IMR-90 (cell line): ENCODE measurements around the gene SHB. TPM values are rescaled to one million over a fixed set of nuclear protein-coding genes. Genes with fewer than 3 reads are reported as not detected.

ENCODE experiments used
- ATAC-seq: fragments of 200-7000 bp; cut with Tn5 transposase; 2 replicates; pipeline ENCODE4 v1.9.1; 2020; ENCODE audit warnings: low read depth, mild to moderate bottlenecking, moderate library complexity
- BruUV-seq: library from RNA; stranded (reverse); fragments of 400-500 nt; replicated peaks from 2 replicates; lab custom pipeline; 2021; lab: Mats Ljungman, UMichigan
- CTCF ChIA-PET: fragments of 300-600 bp; formaldehyde crosslinking; extraction: SDS; loops from one replicate; lab custom pipeline; 2021; ENCODE audit warnings: antibody characterized with exemption; lab: Yijun Ruan, JAX
- POLR2A ChIA-PET: fragments of 300-600 bp; sonication (Branson Sonifier 250); formaldehyde crosslinking; loops from one replicate; lab custom pipeline; 2022; ENCODE audit warnings: antibody characterized with exemption; ENCODE audit not compliant: unreplicated experiment; lab: Charles Lee
- DNase-seq: peaks from one replicate; pipeline ENCODE4 v3.0.0; 2013
- H2AFZ ChIP-seq: replicated peaks from 2 replicates; pipeline ENCODE3; 2013; ENCODE audit warnings: low read length, mild to moderate bottlenecking; ENCODE audit not compliant: poor library complexity
- H2AK5ac ChIP-seq: 2 replicates; pipeline ENCODE4 v1.6.1; 2013; ENCODE audit warnings: low read depth, low read length, inconsistent platforms
- H2AK9ac ChIP-seq: replicated peaks from 2 replicates; pipeline ENCODE3; 2013; ENCODE audit warnings: mild to moderate bottlenecking, low read depth, low read length, moderate library complexity; ENCODE audit not compliant: poor library complexity
- H2BK120ac ChIP-seq: 2 replicates; pipeline ENCODE4 v1.6.1; 2013; ENCODE audit warnings: low read depth, low read length, inconsistent platforms
- H2BK15ac ChIP-seq: 3 replicates; pipeline ENCODE4 v1.6.1; 2013; ENCODE audit warnings: low read depth, low read length, inconsistent platforms
- H2BK20ac ChIP-seq: 2 replicates; pipeline ENCODE4 v1.6.1; 2013; ENCODE audit warnings: low read depth, mild to moderate bottlenecking, inconsistent platforms, low read length, moderate library complexity
- H2BK5ac ChIP-seq: 2 replicates; pipeline ENCODE4 v1.6.1; 2013; ENCODE audit warnings: mild to moderate bottlenecking, low read depth, low read length, inconsistent platforms; ENCODE audit not compliant: poor library complexity, severe bottlenecking
- H3K14ac ChIP-seq: replicated peaks from 2 replicates; pipeline ENCODE4 v1.6.1; 2013; ENCODE audit warnings: low read depth, low read length, inconsistent platforms
- H3K18ac ChIP-seq: 2 replicates; pipeline ENCODE4 v1.6.1; 2013; ENCODE audit warnings: low read depth, low read length, control low read depth
- H3K23ac ChIP-seq: 2 replicates; pipeline ENCODE4 v1.6.1; 2013; ENCODE audit warnings: low read depth, low read length, inconsistent platforms
- H3K27ac ChIP-seq: 2 replicates; pipeline ENCODE4 v1.5.1; 2013; ENCODE audit warnings: mild to moderate bottlenecking, control low read depth, low read length; ENCODE audit not compliant: insufficient read depth
- H3K27me3 ChIP-seq: 2 replicates; pipeline ENCODE4 v1.6.1; 2013; ENCODE audit warnings: low read length; ENCODE audit not compliant: control insufficient read depth, insufficient read depth
- H3K36me3 ChIP-seq: 2 replicates; pipeline ENCODE4 v1.6.1; 2013; ENCODE audit warnings: low read length, mixed read lengths; ENCODE audit not compliant: control insufficient read depth, insufficient read depth
- H3K4ac ChIP-seq: 2 replicates; pipeline ENCODE4 v1.6.1; 2013; ENCODE audit warnings: low read depth, low read length, inconsistent platforms
- H3K4me1 ChIP-seq: 2 replicates; pipeline ENCODE4 v1.6.1; 2013; ENCODE audit warnings: low read length, mixed read lengths; ENCODE audit not compliant: control insufficient read depth, insufficient read depth
- H3K4me2 ChIP-seq: 2 replicates; pipeline ENCODE4 v1.6.1; 2013; ENCODE audit warnings: low read depth, mild to moderate bottlenecking, control low read depth, low read length, moderate library complexity
- H3K4me3 ChIP-seq: 2 replicates; pipeline ENCODE4 v1.5.1; 2013; ENCODE audit warnings: low read depth, mild to moderate bottlenecking, control low read depth, low read length, moderate library complexity; ENCODE audit not compliant: insufficient read depth
- H3K56ac ChIP-seq: 2 replicates; pipeline ENCODE4 v1.6.1; 2013; ENCODE audit warnings: low read length, inconsistent platforms; ENCODE audit not compliant: insufficient read depth; ENCODE audit errors: extremely low read depth
- H3K79me1 ChIP-seq, 2 experiments: 2 replicates each; pipeline ENCODE4 v1.6.1; 2013; ENCODE audit warnings: low read length in 2 of 2, inconsistent platforms in 1 of 2, low read depth in 1 of 2
- H3K9ac ChIP-seq: 2 replicates; pipeline ENCODE4 v1.6.1; 2013; ENCODE audit warnings: low read depth, low read length, control low read depth
- H3K9me1 ChIP-seq: 2 replicates; pipeline ENCODE4 v1.6.1; 2013; ENCODE audit warnings: low read length, inconsistent platforms; ENCODE audit not compliant: insufficient read depth
- H3K9me3 ChIP-seq: 2 replicates; pipeline ENCODE4 v1.6.1; 2013; ENCODE audit warnings: low read length; ENCODE audit not compliant: control insufficient read depth, insufficient read depth
- H4K20me1 ChIP-seq: 2 replicates; pipeline ENCODE4 v1.6.1; 2013; ENCODE audit warnings: low read length, inconsistent platforms; ENCODE audit not compliant: insufficient read depth
- H4K5ac ChIP-seq: 2 replicates; pipeline ENCODE4 v1.6.1; 2013; ENCODE audit warnings: mild to moderate bottlenecking, low read depth, low read length, control low read depth
- H4K8ac ChIP-seq, 2 experiments: 2 replicates each; pipeline ENCODE4 v1.6.1; 2013; ENCODE audit warnings: low read depth in 2 of 2, low read length in 2 of 2, control low read depth in 1 of 2, inconsistent platforms in 1 of 2
- H4K91ac ChIP-seq: 2 replicates; pipeline ENCODE4 v1.6.1; 2013; ENCODE audit warnings: low read depth, low read length, inconsistent platforms; ENCODE audit not compliant: insufficient read depth
- BHLHE40 ChIP-seq: fragments of 150-350 bp; IDR thresholded peaks from 2 replicates; pipeline ENCODE4 v1.6.1; 2016; ENCODE audit warnings: mild to moderate bottlenecking, low read depth, low read length
- CEBPB ChIP-seq: IDR thresholded peaks from 2 replicates; pipeline ENCODE4 v1.6.1; 2012; ENCODE audit warnings: low read depth, low read length, improper control_type of control experiment
- CHD1 ChIP-seq: IDR thresholded peaks from 2 replicates; pipeline ENCODE4 v1.6.1; 2012; ENCODE audit warnings: low read depth, low read length, improper control_type of control experiment
- FOS ChIP-seq: fragments of 150-350 bp; IDR thresholded peaks from 2 replicates; pipeline ENCODE4 v1.6.1; 2016; ENCODE audit warnings: low read depth, low read length
- MAFK ChIP-seq: IDR thresholded peaks from 2 replicates; pipeline ENCODE4 v1.6.1; 2012; ENCODE audit warnings: low read depth, low read length, improper control_type of control experiment
- MAZ ChIP-seq: IDR thresholded peaks from 2 replicates; pipeline ENCODE4 v1.6.1; 2012; ENCODE audit warnings: low read depth, mild to moderate bottlenecking, low read length, improper control_type of control experiment, moderate library complexity, borderline replicate concordance
- MXI1 ChIP-seq: IDR thresholded peaks from 2 replicates; pipeline ENCODE4 v1.6.1; 2012; ENCODE audit warnings: low read depth, mild to moderate bottlenecking, low read length, moderate library complexity, borderline replicate concordance
- NFE2L2 ChIP-seq: fragments of 150-350 bp; IDR thresholded peaks from 2 replicates; pipeline ENCODE4 v1.6.1; 2016; ENCODE audit warnings: low read depth, mild to moderate bottlenecking, low read length
- POLR2A ChIP-seq: IDR thresholded peaks from 2 replicates; pipeline ENCODE4 v1.6.1; 2012; ENCODE audit warnings: mild to moderate bottlenecking, low read depth, low read length
- RAD21 ChIP-seq: IDR thresholded peaks from 2 replicates; pipeline ENCODE4 v1.6.1; 2012; ENCODE audit warnings: low read length, improper control_type of control experiment
- RCOR1 ChIP-seq: IDR thresholded peaks from 2 replicates; pipeline ENCODE4 v1.6.1; 2012; ENCODE audit warnings: mild to moderate bottlenecking, low read length, improper control_type of control experiment; ENCODE audit not compliant: insufficient replicate concordance
- RFX5 ChIP-seq: IDR thresholded peaks from 2 replicates; pipeline ENCODE4 v1.8.0; 2012; ENCODE audit warnings: low read depth, mild to moderate bottlenecking, low read length, moderate library complexity
- SMC3 ChIP-seq: fragments of 150-350 bp; IDR thresholded peaks from 2 replicates; pipeline ENCODE4 v1.6.1; 2016; ENCODE audit warnings: low read depth, mild to moderate bottlenecking, antibody characterized with exemption, low read length, moderate library complexity
- WGBS, 2 experiments: methylation state at CpG; one replicate each; pipeline versions ENCODE4 v1.1.5 to v1.1.7; 2013; ENCODE audit warnings: missing lambda C conversion rate in 2 of 2; ENCODE audit not compliant: insufficient read length in 1 of 2; ENCODE audit errors: extremely low coverage in 2 of 2; 5-methylcytosine and 5-hydroxymethylcytosine counted together
- dilution Hi-C: fragments of 300-500 bp; cut with HindIII; formaldehyde crosslinking; loops from one replicate; pipeline ENCODE4 v1.14.3; 2018; ENCODE audit warnings: low sequenced_read_pairs; ENCODE audit not compliant: unreplicated experiment
- in situ Hi-C: fragments of 300-500 bp; cut with MboI; formaldehyde crosslinking; loops from 3 replicates; pipeline ENCODE4 v1.14.3; 2019; ENCODE audit warnings: low sequenced_read_pairs, inconsistent platforms, mixed read lengths
- intact Hi-C: fragments of 100-400 bp; cut with micrococcal nuclease; formaldehyde crosslinking; loops from 2 replicates; pipeline ENCODE4 v1.10.0; 2022
- polyA plus RNA-seq, 3 experiments: library from polyadenylated mRNA; depleted of rRNA; stranded (reverse); fragments of >200 nt; gene quantifications; 2 replicates each; pipeline ENCODE4 v1.2.3, GENCODE V29; 2012; ENCODE audit warnings: low replicate concordance in 1 of 3
- total RNA-seq: library from RNA; depleted of rRNA; stranded (reverse); fragments of >200 nt; gene quantifications from 2 replicates; pipeline ENCODE4 v1.2.3, GENCODE V29; 2012
- TF ChIP-seq, protein P1 (sequence below): fragments of 150-350 bp; IDR thresholded peaks from 2 replicates; pipeline ENCODE4 v1.6.1; 2016; ENCODE audit warnings: low read depth, mild to moderate bottlenecking, low read length, moderate library complexity, borderline replicate concordance
- TF ChIP-seq, protein P2 (sequence below): conservative IDR thresholded peaks from 2 replicates; pipeline ENCODE4 v1.5.1; 2012; ENCODE audit warnings: mild to moderate bottlenecking, low read depth, low read length, improper control_type of control experiment
- TF ChIP-seq, protein P3 (sequence below): fragments of 150-350 bp; IDR thresholded peaks from 2 replicates; pipeline ENCODE4 v1.6.1; 2017; ENCODE audit warnings: mild to moderate bottlenecking, antibody characterized with exemption, low read length, low read depth

Gene SHB
- total and polyA plus RNA-seq, 2 of the 4 experiments (the other 2 are of a cell fraction), result 6.1 to 20.4 TPM

DNA sequence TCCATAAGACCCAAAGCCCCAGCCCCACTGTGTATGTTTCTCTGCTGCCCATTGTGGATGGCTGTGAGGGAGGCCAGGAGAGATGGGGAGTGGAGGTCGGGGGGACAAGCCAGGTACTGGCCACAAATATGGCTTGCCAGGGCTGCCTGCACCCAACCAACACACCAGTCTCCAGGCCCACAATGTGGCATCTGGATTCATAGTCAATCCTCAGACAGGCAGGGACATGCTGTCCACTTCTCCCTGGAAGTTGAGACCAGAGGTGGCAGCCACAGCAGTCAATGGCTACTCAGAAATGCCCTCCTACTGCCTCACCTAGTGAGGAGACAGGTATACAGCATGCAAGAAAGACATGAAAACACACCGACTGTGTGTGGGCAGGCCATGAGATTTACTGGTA lies 103.9 kb downstream of the SHB start:
- peak overlapping the region; percentile 72 for H4K5ac ChIP-seq
- H3K4ac ChIP-seq, result peak overlapping the region; percentile 66
- peaks cover 20% of the 10 kb centered on the region for H4K20me1 ChIP-seq
- peak overlapping the region; percentile 87 for H4K91ac ChIP-seq
- H3K79me1 ChIP-seq, result peaks cover 71 to 98% of the 10 kb centered on the region in 2 experiments
- ATAC-seq, result no peak
- peak overlapping the region; percentile 10 for H3K9ac ChIP-seq
- H2BK5ac ChIP-seq, result peak overlapping the region; percentile 89
- WGBS, 2 experiments, result no CpG with 5 or more reads among the region's 2 CpGs
- H3K18ac ChIP-seq, result peak overlapping the region; percentile 76
- H2BK15ac ChIP-seq, result peak overlapping the region; percentile 67; the same call in 2 of the 3 replicates
- H2AK9ac ChIP-seq, result peak overlapping the region; percentile 38
- no peak overlapping the region for H2AFZ ChIP-seq
- POLR2A ChIA-PET, result no interaction called here
- H3K27me3 ChIP-seq, result no peaks in the 10 kb centered on the region
- H2BK120ac ChIP-seq, result peak overlapping the region; percentile 64
- H3K4me1 ChIP-seq, result peaks cover 49% of the 10 kb centered on the region
- H3K56ac ChIP-seq, result no peak overlapping the region
- H3K14ac ChIP-seq, result peak overlapping the region; percentile 17
- TF ChIP-seq CEBPB (no peak), SMC3 (no peak), NFE2L2 (no peak), MXI1 (no peak), MAFK (no peak), POLR2A (no peak), FOS (no peak), MAZ (no peak), RAD21 (no peak), BHLHE40 (no peak), RFX5 (no peak), CHD1 (no peak), RCOR1 (no peak)
- TF ChIP-seq, protein P1, sequence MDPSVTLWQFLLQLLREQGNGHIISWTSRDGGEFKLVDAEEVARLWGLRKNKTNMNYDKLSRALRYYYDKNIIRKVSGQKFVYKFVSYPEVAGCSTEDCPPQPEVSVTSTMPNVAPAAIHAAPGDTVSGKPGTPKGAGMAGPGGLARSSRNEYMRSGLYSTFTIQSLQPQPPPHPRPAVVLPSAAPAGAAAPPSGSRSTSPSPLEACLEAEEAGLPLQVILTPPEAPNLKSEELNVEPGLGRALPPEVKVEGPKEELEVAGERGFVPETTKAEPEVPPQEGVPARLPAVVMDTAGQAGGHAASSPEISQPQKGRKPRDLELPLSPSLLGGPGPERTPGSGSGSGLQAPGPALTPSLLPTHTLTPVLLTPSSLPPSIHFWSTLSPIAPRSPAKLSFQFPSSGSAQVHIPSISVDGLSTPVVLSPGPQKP, result no peak
- TF ChIP-seq, protein P2, sequence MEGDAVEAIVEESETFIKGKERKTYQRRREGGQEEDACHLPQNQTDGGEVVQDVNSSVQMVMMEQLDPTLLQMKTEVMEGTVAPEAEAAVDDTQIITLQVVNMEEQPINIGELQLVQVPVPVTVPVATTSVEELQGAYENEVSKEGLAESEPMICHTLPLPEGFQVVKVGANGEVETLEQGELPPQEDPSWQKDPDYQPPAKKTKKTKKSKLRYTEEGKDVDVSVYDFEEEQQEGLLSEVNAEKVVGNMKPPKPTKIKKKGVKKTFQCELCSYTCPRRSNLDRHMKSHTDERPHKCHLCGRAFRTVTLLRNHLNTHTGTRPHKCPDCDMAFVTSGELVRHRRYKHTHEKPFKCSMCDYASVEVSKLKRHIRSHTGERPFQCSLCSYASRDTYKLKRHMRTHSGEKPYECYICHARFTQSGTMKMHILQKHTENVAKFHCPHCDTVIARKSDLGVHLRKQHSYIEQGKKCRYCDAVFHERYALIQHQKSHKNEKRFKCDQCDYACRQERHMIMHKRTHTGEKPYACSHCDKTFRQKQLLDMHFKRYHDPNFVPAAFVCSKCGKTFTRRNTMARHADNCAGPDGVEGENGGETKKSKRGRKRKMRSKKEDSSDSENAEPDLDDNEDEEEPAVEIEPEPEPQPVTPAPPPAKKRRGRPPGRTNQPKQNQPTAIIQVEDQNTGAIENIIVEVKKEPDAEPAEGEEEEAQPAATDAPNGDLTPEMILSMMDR, result no peak
- TF ChIP-seq, protein P3, sequence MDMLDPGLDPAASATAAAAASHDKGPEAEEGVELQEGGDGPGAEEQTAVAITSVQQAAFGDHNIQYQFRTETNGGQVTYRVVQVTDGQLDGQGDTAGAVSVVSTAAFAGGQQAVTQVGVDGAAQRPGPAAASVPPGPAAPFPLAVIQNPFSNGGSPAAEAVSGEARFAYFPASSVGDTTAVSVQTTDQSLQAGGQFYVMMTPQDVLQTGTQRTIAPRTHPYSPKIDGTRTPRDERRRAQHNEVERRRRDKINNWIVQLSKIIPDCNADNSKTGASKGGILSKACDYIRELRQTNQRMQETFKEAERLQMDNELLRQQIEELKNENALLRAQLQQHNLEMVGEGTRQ, result no peak
- peak overlapping the region; percentile 9 for H3K23ac ChIP-seq
- H3K9me1 ChIP-seq, result peaks cover 53% of the 10 kb centered on the region
- peak overlapping the region; percentile 90 for H2AK5ac ChIP-seq
- H3K4me2 ChIP-seq, result no peak overlapping the region
- in situ Hi-C loops, result no loop called here
- CTCF ChIA-PET, result no interaction called here
- no peak overlapping the region for H3K4me3 ChIP-seq
- H3K9me3 ChIP-seq, result no peaks in the 10 kb centered on the region
- no TSS peak for BruUV-seq
- dilution Hi-C loops, result no loop called here
- H3K27ac ChIP-seq, result peak overlapping the region; percentile 88
- no peak for DNase-seq
- H3K36me3 ChIP-seq, result peaks cover 33% of the 10 kb centered on the region
- H4K8ac ChIP-seq, result peak overlapping the region; percentile 46 to 52; a peak in 2 of 4 replicates
- H2BK20ac ChIP-seq, result peak overlapping the region; percentile 74
- intact Hi-C loops, result loop anchor here (5.0 kb wide), 1 partner anchor 42 kb away; no protein-coding TSS in a partner anchor
